AG04450 (cell line): Measurements from ENCODE around the gene SLC25A23. TPM values are rescaled to one million over a fixed set of nuclear protein-coding genes. Genes with fewer than 3 reads are reported as not detected.

Experiments used
- CTCF ChIA-PET: fragments of 300-600, 350-600 bp; formaldehyde crosslinking; extraction: SDS; loops from one replicate; lab custom pipeline; 2022; ENCODE audit warnings: antibody characterized with exemption, inconsistent platforms; lab: Charles Lee
- POLR2A ChIA-PET: fragments of 350-600 bp; formaldehyde crosslinking; extraction: SDS; loops from one replicate; lab custom pipeline; 2021; ENCODE audit warnings: antibody characterized with exemption, inconsistent platforms; lab: Yijun Ruan, JAX
- DNase-seq: peaks from one replicate; pipeline ENCODE4 v3.0.0-alpha.2; 2011; ENCODE audit warnings: low read depth, low spot score
- H3K27ac ChIP-seq: one replicate; pipeline ENCODE4 v1.5.1; 2012; ENCODE audit warnings: low read depth, low read length, control low read depth
- H3K27me3 ChIP-seq: one replicate; pipeline ENCODE4 v1.6.0; 2012; ENCODE audit warnings: low read length; ENCODE audit not compliant: control insufficient read depth, insufficient read depth
- H3K4me3 ChIP-seq: 2 replicates; pipeline ENCODE4 v1.5.1; 2011; ENCODE audit warnings: mild to moderate bottlenecking, low read depth, low read length, control low read depth
- H3K9me3 ChIP-seq: 2 replicates; pipeline ENCODE4 v1.5.1; 2012; ENCODE audit warnings: low read length; ENCODE audit not compliant: control insufficient read depth, insufficient read depth
- CTCF ChIP-seq: IDR thresholded peaks from 2 replicates; pipeline ENCODE4 v1.5.1; 2011; ENCODE audit warnings: low read depth, low read length, control low read depth, inconsistent platforms
- polyA plus RNA-seq: library from polyadenylated mRNA; depleted of rRNA; stranded (reverse); fragments of >200 nt; gene quantifications from 2 replicates; pipeline ENCODE4 v1.2.3, GENCODE V29; 2011

SLC25A23 gene
- polyA plus RNA-seq, 1 experiment, result 8.0 TPM

GRCh38 chr19:6475321-6476108, 15.9 kb upstream of the SLC25A23 start:
- CTCF ChIA-PET, result no interaction called here

DNA sequence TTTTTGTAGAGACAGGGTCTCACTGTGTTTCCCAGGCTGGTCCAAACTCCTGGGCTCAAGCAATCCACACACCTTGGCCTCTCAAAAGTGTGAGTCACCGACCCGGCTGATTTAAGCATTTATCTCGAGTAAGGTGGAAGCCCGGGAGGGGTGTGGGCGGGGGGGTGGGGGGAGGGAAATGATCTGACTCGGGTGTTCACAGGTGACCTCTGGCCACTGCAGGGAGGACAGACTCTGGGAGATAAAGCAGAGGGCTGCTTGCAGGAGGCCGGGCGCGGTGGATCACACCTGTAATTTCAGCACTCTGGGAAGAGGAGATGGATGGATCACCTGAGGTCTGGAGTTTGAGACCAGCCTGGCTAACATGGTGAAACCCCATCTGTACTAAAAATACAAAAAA, 14.1 kb upstream of the SLC25A23 start:
- Histone ChIP-seq H3K27me3 (peaks cover 9% of the 10 kb centered on the region), H3K9me3 (peaks cover 21% of the 10 kb centered on the region), H3K4me3 (no peak overlapping the region), H3K27ac (no peak overlapping the region)
- no peak for TF ChIP-seq CTCF
- POLR2A ChIA-PET, result interaction anchor here (0.7 to 1.0 kb wide), 2 partner anchors 57 to 851 kb away, joined by 3 to 4 read pairs; partner anchors contain the start of genes SAFB2 and TNFSF9
- DNase-seq, result no peak
- CTCF ChIA-PET, result no interaction called here

More at GRCh38 chr19:6475321-6476108, 15.9 kb upstream of the SLC25A23 start:
- Histone ChIP-seq H3K27ac (no peak overlapping the region), H3K4me3 (no peak overlapping the region), H3K27me3 (peaks cover 6% of the 10 kb centered on the region), H3K9me3 (peaks cover 23% of the 10 kb centered on the region)
- no peak for TF ChIP-seq CTCF
- no peak for DNase-seq
- POLR2A ChIA-PET, result interaction anchor here (1.0 kb wide), 1 partner anchor 51 kb away, joined by 3 read pairs; the partner anchor contains the start of gene KHSRP

DNA sequence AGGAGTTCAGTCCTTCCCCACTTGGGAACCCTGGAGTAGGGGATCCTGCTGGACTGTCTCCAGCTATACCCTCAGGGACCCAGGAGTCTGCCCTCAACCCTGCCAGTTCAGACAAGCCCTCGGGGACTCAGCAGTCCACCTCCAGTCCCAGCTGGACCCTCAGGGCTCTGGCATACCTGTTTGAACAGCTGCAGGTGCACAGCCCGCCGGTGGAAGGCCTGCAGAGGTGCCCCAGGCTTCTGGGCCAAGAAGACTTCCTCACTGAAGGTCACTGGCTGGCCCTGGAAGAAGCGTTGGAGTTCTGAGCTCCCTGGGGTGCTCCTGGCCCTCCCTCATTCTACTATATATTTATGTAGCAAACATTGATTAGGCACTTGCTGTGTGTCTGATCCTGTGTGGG, 13.1 kb upstream of the SLC25A23 start:
- Histone ChIP-seq H3K9me3 (peaks cover 21% of the 10 kb centered on the region), H3K27me3 (peaks cover 9% of the 10 kb centered on the region), H3K27ac (no peak overlapping the region), H3K4me3 (no peak overlapping the region)
- TF ChIP-seq CTCF, result no peak
- ChIA-PET POLR2A (interaction anchor here (1.0 kb wide), 1 partner anchor 58 kb away, joined by 4 read pairs; the partner anchor contains the start of gene TNFSF9), CTCF (interaction anchor here (0.6 kb wide), 1 partner anchor 431 kb away, joined by 6 read pairs; no protein-coding TSS in a partner anchor)
- no peak for DNase-seq

GRCh38 chr19:6471076-6471475, 11.5 kb upstream of the SLC25A23 start:
- no peak for DNase-seq
- ChIA-PET POLR2A (no interaction called here), CTCF (no interaction called here)
- Histone ChIP-seq H3K4me3 (no peak overlapping the region), H3K9me3 (peaks cover 10% of the 10 kb centered on the region), H3K27ac (no peak overlapping the region), H3K27me3 (peaks cover 9% of the 10 kb centered on the region)
- no peak for TF ChIP-seq CTCF

- no peak overlapping the region for H3K27ac ChIP-seq
- POLR2A ChIA-PET, result interaction anchor here (1.2 kb wide), 1 partner anchor 77 kb away, joined by 3 read pairs; the partner anchor contains the start of gene GTF2F1
- no peak for TF ChIP-seq CTCF
- H3K4me3 ChIP-seq, result no peak overlapping the region
- peaks cover 1% of the 10 kb centered on the region; the same call in 1 of the 2 replicates for H3K9me3 ChIP-seq
- H3K27me3 ChIP-seq, result peaks cover 7% of the 10 kb centered on the region
- CTCF ChIA-PET, result no interaction called here
- DNase-seq, result no peak
These were observed 10.6 kb upstream of the SLC25A23 start for GRCh38 chr19:6470173-6470572.
